GM12891 (cell line): Measurements from ENCODE around the gene ELP1.

Experiments
- DNase-seq: peaks from one replicate; pipeline ENCODE4 v3.0.0; 2011; ENCODE audit warnings: low spot score; ENCODE audit not compliant: insufficient read length
- FAIRE-seq: peaks from 2 replicates; lab custom pipeline; 2011; peaks lifted over from hg19 to GRCh38; lab: Jason Lieb, UNC
- PAX5 ChIP-seq: IDR thresholded peaks from 2 replicates; pipeline ENCODE4 v1.6.1; 2011; ENCODE audit warnings: low read length, moderate library complexity, mild to moderate bottlenecking; ENCODE audit not compliant: insufficient read depth, severe bottlenecking
- POLR2A ChIP-seq: IDR thresholded peaks from 2 replicates; pipeline ENCODE4 v1.6.1; 2011; ENCODE audit warnings: low read depth, low read length, control low read depth
- POLR2AphosphoS5 ChIP-seq: IDR thresholded peaks from 2 replicates; pipeline ENCODE4 v1.6.1; 2011; ENCODE audit warnings: low read depth, low read length, control low read depth
- POU2F2 ChIP-seq: IDR thresholded peaks from 2 replicates; pipeline ENCODE4 v1.6.1; 2011; ENCODE audit warnings: low read depth, mild to moderate bottlenecking, control low read depth, low read length, moderate library complexity
- SPI1 ChIP-seq: IDR thresholded peaks from 2 replicates; pipeline ENCODE4 v1.6.1; 2011; ENCODE audit warnings: low read depth, low read length, control low read depth
- TAF1 ChIP-seq: IDR thresholded peaks from 2 replicates; pipeline ENCODE4 v1.6.1; 2011; ENCODE audit warnings: low read depth, low read length, control low read depth

Gene ELP1

GRCh38 chr9:108884701-108885100 lies 49.2 kb downstream of the ELP1 start:
- FAIRE-seq: no peak

GRCh38 chr9:108883085-108883484 lies 50.8 kb downstream of the ELP1 start:
- FAIRE-seq (no peak), DNase-seq (no peak)
- TF ChIP-seq POU2F2 (no peak), POLR2A (no peak), SPI1 (no peak), TAF1 (no peak), PAX5 (no peak), POLR2AphosphoS5 (no peak)

More at GRCh38 chr9:108884701-108885100, 49.2 kb downstream of the ELP1 start:
- TF ChIP-seq POU2F2: no peak
- no peak for TF ChIP-seq POLR2A
- no peak for TF ChIP-seq SPI1
- TF ChIP-seq POLR2AphosphoS5: no peak
- no peak for TF ChIP-seq PAX5
- no peak for TF ChIP-seq TAF1
- no peak for DNase-seq

GRCh38 chr9:108882052-108882888 lies 51.7 kb downstream of the ELP1 start:
- TF ChIP-seq TAF1 (no peak), POLR2A (no peak), POU2F2 (no peak), POLR2AphosphoS5 (no peak), PAX5 (no peak), SPI1 (no peak)
- FAIRE-seq: no peak
- no peak for DNase-seq

- FAIRE-seq (no peak), DNase-seq (no peak)
- no peak for TF ChIP-seq POU2F2
- TF ChIP-seq POLR2AphosphoS5: no peak
Measured at GRCh38 chr9:108880738-108881316, 53.1 kb downstream of the ELP1 start.

GRCh38 chr9:108877524-108877923 lies 56.4 kb downstream of the ELP1 start:
- DNase-seq: no peak
- FAIRE-seq: no peak
- no peak for TF ChIP-seq TAF1
- no peak for TF ChIP-seq POU2F2
- no peak for TF ChIP-seq SPI1
- no peak for TF ChIP-seq POLR2A
- TF ChIP-seq PAX5: no peak
- TF ChIP-seq POLR2AphosphoS5: no peak

- FAIRE-seq (no peak), DNase-seq (no peak)
- TF ChIP-seq SPI1 (no peak), POLR2AphosphoS5 (no peak), PAX5 (no peak), POLR2A (no peak), TAF1 (no peak), POU2F2 (no peak)
Measured at GRCh38 chr9:108876425-108876824, 57.5 kb downstream of the ELP1 start.

GRCh38 chr9:108874058-108874788 lies 59.7 kb downstream of the ELP1 start:
- no peak for FAIRE-seq
- TF ChIP-seq POU2F2: no peak
- TF ChIP-seq POLR2AphosphoS5: no peak
- TF ChIP-seq PAX5: no peak
- no peak for TF ChIP-seq POLR2A
- TF ChIP-seq TAF1: no peak
- TF ChIP-seq SPI1: no peak
- no peak for DNase-seq

GRCh38 chr9:108869092-108869725 lies 64.7 kb downstream of the ELP1 start:
- no peak for FAIRE-seq
- no peak for DNase-seq
- TF ChIP-seq TAF1 (no peak), POLR2A (no peak), POLR2AphosphoS5 (no peak), PAX5 (no peak), SPI1 (no peak), POU2F2 (no peak)

GRCh38 chr9:108867829-108868228 lies 66.1 kb downstream of the ELP1 start:
- TF ChIP-seq POLR2AphosphoS5 (no peak), SPI1 (no peak), PAX5 (no peak), POU2F2 (no peak), POLR2A (no peak), TAF1 (no peak)
- FAIRE-seq (no peak), DNase-seq (no peak)
